Occipital lobe (tissue), 2 donors: Measurements from ENCODE around the gene DHDH. TPM values are rescaled to one million over a fixed set of nuclear protein-coding genes. Genes with fewer than 3 reads are reported as not detected.
A peak's percentile ranks its signal among the peaks of the same experiment; 100 is the strongest.

Source experiments
- DNase-seq: peaks from one replicate; lab custom pipeline; 2025; lab: John Stamatoyannopoulos, UW
- total RNA-seq: library from RNA; depleted of rRNA; stranded (reverse); fragments of >200 nt; gene quantifications from one replicate; pipeline ENCODE4 v1.2.3, GENCODE V29; 2014

DHDH gene
- total RNA-seq, 1 donor from 2014 or later, result not detected

GRCh38 chr19:48966541-48967345, 33.2 kb downstream of the DHDH start:
- no peak for DNase-seq

DNA sequence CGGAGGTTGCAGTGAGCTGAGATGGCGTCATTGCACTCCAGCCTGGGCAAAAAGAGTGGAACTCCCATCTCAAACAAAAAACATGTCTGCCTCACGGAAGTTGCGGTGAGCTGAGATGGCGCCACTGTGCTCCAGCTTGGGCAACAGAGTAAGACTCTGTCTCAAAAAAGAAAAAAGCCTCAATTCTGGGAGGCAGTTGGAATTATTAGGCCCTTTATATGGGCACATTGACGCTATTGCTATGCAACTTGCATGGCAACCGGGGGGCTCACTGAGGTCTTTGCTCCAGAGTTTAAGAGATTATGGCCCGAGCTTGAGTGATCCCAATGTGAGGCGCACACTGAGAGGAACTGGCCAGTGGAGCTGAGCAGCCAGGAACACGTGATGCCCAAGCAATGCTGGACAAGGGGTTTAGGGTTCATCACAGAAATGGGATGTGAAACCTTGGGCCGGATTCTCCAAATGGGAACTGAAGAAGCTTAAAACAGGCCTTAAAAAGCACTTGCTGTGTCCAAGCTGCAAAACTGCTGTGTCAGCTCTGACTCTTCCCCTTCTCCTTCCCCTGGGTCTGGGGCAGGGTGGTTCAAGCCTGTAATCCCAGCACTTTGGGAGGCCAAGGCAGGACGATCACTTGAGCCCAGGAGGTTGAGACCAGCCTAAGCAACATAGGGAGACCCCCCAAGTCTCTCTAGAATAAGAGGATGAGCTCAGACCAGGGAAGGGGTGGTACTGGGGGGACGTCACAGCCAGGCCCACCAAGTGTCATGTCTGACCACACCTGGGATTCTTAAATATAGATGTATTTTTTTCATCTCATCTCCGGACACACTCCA, 34.1 kb downstream of the DHDH start:
- no peak for DNase-seq

- DNase-seq, result no peak
Measured at GRCh38 chr19:48968179-48968661, 34.7 kb downstream of the DHDH start.

- DNase-seq, result no peak
Measured at GRCh38 chr19:48968813-48969218, 35.3 kb downstream of the DHDH start.

- no peak for DNase-seq
Measured at GRCh38 chr19:48969276-48970138, 36.0 kb downstream of the DHDH start.

DNA sequence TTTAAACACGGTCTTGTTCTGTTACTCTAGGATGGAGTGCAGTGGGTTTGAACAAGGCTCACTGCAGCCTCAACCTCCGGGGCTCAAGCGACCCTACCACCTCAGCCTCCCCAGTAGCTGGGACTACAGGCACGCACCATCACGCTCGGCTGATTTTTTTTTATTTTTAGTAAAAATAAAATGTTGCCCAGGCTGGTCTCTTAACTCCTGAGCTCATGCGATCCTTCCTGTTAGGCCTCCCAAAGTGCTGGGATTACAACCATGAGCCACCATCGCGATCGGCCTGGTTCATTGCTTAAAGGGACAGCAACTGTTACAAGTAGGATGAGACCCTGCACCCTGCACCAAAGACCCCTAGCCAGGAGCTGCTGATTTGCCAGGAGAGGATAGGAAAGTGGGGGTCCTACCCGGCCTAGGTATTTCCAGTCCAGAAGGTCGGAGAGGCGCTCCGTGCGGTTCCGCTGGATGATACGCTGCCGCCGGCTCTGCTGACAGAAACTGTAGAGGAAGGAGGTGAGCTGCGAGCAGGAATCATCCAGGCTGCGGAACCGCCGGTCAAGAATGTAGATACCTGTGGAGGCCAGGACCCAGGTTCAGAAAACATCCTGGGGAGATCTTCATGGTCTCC, 36.8 kb downstream of the DHDH start:
- no peak for DNase-seq

- peak; percentile 43 for DNase-seq
Measured at GRCh38 chr19:48970923-48971395, 37.5 kb downstream of the DHDH start.

DNA sequence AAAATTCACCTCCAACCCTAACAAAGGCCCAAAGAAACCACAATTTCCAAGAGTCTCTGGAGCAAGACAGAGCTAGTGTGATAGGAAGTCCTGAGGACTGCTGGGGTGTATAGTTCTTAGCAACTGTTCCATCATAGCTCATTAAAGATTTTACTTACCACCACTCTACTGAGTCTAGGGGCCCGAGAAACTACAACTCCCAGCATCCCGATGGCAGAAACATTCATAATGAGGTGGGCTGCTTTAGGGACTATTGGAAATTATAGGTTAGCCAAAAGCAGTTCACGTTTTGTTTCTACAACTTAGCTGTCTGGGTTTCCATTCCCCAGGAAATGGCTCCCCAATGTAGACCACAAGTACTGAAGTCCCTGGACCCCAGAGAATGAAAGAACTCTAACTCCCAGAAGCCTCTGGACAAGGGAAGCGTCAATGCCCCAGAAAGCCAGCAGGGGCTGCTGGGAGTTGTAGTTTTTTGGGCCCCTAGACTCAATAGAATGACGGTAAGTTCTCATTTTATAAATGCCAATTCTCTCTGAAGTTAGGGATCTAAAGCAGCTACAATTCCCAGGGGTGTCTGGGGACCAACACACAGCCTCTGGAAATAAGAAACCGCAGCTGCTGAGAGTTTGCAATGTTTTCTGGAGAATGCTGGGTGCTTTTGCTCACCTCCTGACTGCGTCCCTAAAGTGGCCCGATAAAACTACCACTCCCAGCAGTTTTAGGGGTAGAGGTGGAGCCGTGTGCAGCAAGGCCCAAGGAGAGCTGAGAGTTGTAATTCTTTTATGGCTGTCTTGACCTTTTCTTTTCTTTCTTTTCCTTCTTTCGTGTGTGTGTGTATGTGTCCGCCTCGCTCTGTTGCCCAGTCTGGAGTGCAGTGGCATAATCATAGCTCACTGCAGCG, 42.7 kb downstream of the DHDH start:
- no peak for DNase-seq

GRCh38 chr19:48977061-48977460, 43.6 kb downstream of the DHDH start:
- no peak for DNase-seq

GRCh38 chr19:48982280-48982679, 48.8 kb downstream of the DHDH start:
- no peak for DNase-seq

DNA sequence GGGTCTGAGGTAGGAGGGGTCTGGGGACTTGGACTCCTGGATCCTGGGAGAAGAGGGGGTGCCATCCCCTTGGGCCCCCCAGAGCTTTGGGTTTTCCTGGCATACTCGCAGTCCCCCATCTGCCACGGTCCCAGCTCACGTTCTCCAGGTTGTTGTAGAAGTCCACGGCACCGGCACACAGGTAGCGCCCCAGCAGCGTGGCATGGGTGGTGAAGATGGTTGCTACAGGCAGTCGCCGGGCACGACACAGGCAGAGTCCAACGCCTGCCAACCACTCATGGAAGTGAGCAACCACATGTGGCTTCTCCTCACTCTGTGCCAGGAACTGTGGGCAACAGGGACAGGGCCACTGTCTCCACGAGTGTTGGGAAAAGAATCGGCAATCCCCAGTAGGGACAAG, 52.2 kb downstream of the DHDH start:
- no peak for DNase-seq

DNA sequence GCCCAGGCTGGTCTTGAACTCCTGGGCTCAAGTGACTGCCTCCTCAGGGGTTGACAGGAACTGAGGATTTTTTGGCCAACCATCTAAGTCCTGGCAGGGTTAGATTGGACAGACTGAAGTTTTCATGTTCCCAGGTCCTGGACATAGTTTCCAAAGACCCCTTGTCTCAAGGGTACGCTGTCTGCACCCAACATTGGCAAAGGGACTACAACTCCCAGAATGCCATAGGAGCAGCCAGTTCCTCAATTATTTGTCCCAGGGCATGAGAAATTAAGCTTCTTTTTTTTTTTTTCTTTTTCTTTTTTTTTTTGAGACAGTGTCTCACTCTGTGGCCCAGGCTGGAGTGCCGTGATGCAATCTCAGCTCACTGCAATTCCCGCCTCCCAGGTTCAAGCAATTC, 52.7 kb downstream of the DHDH start:
- DNase-seq, result no peak

GRCh38 chr19:48987323-48987722, 53.8 kb downstream of the DHDH start:
- no peak for DNase-seq

DNA sequence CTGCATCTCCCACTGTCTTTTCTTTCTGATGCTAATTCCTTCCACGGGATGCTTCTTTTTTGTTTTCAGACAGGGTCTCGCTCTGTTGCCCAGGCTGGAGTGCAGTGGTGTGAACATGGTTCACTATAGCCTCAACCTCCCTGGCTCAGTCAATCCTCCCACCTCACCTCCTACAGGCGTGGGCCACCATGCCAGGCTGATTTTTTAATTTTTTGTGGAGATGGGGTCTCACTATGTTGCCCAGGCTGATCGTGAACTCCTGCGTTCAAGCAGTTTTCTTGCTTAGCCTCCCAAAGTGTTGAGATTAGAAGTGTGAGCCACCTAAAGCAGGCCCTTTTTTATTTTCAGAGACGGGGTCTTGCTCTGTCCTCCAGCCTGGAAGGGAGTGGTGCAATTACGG, 54.8 kb downstream of the DHDH start:
- no peak for DNase-seq

- DNase-seq, result no peak
Measured at GRCh38 chr19:48988860-48989259, 55.4 kb downstream of the DHDH start.

GRCh38 chr19:48989701-48990291, 56.3 kb downstream of the DHDH start:
- DNase-seq, result no peak

GRCh38 chr19:48990400-48990799, 56.9 kb downstream of the DHDH start:
- DNase-seq, result no peak

- DNase-seq, result no peak
Measured at GRCh38 chr19:48991011-48991609, 57.6 kb downstream of the DHDH start.
